ENCODE results near the gene ARMC9. TPM values are rescaled to one million over a fixed set of nuclear protein-coding genes. Genes with fewer than 3 reads are reported as not detected.
"Not testable (repeated sequence)": the region's sequence is repeated elsewhere in the genome, so short reads cannot be mapped to it uniquely, and the experiment has no call there.

The ARMC9 gene
- total RNA-seq, 1 donor: 9.7 TPM

DNA sequence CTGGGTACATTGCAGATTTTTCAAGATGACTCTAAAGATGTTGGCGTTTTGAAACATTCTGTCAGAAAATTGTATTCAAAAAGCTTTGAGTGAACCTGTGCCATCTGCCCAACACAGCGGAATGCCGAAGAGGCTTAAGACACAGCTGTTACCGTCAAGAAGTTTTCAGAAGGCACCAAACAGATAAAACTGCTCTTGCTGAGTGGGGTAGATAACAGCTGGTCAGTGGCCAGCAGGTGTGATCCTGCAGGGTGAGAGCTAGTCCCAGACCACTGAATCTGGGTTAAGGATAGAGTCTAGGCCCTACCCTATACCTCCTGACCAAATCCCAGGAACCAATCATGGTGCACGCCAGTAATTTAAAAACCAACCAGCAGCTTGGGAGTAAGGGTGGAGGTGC lies 136.6 kb downstream of the ARMC9 start:
- no peak for DNase-seq (ENCODE audit: low read depth in 2 of 3, low spot score in 2 of 3)

DNA sequence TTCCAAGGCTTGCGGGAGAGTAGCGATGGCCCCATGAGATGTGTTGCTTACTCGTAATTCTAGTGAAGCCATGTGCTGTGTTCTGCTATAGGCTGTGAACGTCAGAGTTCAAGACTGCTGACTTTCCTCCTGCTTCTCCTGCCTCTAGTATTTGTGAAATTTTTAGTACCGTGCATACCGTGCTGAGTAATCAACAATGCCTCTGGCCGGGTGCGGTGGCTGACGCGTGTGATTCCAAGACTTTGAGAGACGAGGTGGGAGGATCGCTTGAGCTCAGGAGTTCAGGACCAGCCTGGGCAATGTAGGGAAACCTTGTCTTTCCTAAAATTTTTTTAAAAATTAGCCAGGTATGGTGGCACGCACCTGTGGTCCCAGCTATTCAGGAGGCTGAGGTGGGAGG lies 137.2 kb downstream of the ARMC9 start:
- no peak for DNase-seq (ENCODE audit: low read depth in 2 of 3, low spot score in 2 of 3)

DNA sequence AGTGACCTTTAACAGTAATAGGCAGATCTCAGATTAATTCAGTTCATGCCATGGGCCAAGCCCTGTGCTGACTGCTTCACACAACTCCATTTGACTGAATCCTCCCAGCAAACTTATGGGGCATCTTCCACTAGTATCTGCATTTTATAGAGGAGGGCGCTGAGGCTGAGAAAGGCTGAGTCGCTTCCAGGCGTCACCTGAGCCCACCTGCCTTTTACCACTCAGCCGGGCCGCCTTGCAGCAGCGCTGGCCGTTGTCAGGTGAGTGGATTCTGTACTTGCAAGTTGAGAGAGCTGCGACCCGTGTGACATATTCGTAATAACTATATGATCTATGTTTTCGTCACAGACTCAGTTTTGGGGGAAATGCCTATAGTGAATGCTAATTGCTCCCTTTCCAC lies 137.8 kb downstream of the ARMC9 start:
- DNase-seq (ENCODE audit: low read depth in 2 of 3, low spot score in 2 of 3): no peak

DNA sequence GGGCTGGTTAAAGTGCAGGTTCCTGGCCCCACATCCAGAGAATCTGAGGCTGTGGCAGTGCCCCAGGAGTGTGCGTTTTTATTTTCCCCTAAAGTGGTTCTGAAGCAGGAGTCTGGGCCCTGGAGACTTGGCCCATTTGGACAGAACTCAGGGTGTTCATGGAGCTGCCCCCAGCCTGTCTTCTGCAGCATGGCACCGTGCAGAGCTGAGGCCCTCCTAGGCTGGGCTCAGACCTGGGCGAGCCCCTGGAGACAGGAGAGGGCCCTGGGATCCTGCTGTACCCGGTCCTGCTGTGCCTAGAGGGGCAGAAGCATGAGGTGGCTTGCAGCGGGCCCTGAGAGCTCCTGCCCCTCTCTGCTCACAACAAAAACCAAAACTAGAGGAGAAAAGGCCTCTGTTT lies 138.3 kb downstream of the ARMC9 start:
- no peak for DNase-seq (ENCODE audit: low read depth in 2 of 3, low spot score in 2 of 3)

DNA sequence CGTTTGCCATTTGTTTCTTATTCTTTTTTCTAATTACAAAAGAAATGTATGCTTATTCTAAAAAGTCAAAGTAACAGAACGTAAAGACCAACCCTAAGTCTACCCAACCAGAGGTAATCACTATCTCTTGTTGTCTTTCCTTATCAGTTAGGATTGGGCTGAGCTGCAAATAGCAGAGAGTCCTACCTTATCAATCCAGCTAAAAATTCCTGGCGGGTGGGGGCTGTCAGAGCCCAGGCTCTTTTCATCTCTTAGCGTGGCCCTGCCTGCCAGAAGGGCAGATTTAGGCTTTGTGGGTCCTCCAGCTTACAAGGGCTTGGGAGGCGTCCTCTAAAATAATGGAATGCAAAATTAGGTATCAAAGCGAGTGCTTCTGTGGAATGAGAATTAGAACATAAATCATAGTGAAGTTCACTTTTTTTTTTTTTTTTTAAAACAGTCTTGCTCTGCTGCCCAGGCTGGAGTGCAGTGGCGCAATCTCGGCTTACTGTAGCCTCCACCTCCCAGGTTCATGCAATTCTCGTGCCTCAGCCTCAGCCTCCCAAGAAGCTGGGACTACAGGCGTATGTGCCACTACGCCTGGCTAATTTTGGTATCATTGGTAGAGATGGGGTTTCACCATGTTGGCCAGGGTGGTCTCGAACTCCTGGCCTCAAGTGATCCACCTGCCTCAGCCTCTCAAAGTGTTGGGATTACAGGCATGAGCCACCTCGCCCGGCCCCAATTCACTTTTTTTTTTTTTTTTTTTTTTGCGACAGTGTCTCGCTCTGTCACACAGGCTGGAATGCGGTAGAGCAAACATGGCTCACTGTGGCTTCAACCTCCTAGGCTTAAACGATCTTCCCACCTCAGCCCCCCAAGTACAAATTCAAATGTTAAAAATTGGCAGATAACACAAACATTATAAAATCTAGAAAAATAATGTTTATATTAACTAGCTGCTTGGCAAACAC lies 139.7 kb downstream of the ARMC9 start:
- DNase-seq (ENCODE audit: low read depth in 2 of 3, low spot score in 2 of 3): no peak

DNA sequence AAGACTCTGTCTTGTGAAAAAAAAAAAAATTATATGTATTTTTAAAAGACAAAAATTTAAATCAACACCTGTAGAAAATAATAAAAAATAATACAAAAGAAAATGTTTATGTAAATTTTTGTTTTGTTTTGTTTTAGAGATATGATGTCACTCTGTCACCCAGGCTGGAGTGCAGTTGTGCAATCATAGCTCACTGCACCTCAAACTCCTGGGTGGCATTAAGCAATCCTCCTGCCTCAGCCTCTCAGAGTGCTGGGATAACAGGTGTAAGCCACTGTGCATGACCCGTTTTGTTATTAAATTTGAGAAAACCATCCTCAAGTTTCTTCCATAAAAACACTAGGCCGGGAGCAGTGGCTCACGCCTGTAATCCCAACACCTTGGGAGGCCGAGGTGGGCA lies 140.9 kb downstream of the ARMC9 start:
- no peak for DNase-seq (ENCODE audit: low read depth in 2 of 3, low spot score in 2 of 3)

DNA sequence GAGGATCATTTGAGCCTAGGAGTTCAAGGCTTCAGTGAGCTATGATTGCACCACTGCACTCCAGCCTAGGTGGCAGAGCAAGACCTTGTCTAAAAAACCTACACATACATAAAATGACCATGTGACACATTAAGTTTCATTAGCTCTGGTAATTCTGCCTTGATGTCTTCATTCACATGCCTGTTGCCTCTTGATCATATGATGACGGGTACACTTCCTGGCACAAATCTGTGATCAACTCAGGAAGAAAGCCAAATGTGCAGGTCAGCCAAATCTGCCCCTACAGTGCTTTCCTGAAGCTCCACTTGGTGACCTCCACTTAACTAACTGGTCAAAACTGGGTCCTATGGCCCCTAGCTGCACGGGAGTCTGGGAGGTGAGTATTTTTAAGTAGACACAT lies 142.7 kb downstream of the ARMC9 start:
- no peak for DNase-seq (ENCODE audit: low read depth in 2 of 3, low spot score in 2 of 3)

DNA sequence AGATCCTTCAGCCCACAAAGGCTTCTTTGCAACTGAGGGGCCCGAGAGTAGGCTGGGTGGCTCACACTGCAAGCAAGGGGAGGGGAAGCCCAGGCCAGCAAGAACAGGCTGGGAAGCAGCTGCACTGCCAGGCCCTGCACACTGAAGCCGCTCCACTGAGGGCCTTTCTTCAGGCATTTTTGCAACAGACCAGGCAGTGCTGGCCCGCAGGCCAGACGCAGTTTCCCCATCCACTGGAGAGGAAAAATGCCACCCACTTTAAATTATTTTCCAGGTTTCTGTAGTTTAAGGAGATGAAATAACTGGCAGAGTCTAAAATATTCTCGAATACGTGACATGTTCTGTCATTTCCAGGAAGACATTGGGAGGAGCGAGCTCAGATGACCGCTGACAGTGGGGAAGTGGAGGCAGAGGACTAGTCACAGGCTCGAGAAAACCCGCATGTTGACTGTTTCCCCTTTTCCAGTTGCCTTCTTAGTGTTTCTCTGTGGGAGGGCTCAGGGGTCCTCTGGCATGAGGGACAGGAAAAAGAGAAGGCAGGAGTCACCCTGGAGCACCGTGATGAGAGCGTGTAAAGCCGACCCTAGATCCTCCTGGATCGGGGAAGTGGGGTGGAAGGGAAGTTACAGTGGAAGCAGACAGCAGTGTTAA lies 143.8 kb downstream of the ARMC9 start:
- DNase-seq (ENCODE audit: low read depth in 2 of 3, low spot score in 2 of 3): no peak

DNA sequence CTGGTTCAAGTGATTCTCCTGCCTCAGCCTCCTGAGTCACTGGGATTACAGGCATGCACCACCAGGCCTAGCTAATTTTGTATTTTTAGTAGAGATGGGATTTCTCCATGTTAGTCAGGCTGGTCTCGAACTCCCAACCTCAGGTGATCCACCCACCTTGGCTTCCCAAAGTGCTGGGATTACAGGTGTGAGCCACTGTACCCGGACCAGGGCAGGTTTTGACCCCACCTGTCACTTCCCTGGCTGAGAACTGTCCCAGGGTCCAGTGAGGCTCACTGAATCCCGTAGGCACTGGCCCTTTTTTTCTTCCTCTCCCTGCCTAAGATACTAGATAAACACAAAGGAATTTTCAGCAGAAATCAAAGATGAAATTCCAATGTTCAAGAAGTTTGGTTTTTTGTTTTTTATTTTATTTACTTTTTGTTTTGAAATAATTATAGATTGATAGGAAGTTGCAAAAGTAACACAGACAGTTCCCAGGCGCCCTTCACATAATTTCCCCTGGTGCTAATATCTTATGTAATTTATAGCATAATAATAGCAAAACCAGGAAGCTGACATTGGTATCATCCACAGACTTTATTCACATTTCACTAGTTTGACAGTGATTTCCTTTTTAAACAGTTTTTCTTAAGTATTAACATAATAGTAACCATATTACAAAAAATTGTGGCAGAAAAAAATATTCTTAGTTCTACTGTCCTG lies 144.7 kb downstream of the ARMC9 start:
- no peak for DNase-seq (ENCODE audit: low read depth in 2 of 3, low spot score in 2 of 3)

DNA sequence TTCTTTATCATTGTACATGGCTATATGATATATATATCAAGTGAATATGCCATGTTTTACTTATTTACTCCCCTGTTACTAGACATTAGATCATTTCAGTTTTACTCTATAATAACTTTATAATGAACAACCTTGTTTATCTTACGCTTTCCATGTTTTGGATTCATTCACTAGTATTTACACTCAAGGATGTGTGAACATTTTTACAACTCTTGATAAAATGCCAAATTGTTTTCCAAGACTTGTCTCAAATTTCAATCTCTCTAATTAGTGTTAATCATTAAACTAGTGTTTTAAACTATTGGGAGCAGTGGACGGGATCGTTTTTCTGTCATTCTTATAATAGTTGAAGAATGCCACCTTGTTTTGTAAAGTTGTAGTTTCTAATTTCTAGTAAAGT lies 145.6 kb downstream of the ARMC9 start:
- DNase-seq (ENCODE audit: low read depth in 2 of 3, low spot score in 2 of 3): no peak

DNA sequence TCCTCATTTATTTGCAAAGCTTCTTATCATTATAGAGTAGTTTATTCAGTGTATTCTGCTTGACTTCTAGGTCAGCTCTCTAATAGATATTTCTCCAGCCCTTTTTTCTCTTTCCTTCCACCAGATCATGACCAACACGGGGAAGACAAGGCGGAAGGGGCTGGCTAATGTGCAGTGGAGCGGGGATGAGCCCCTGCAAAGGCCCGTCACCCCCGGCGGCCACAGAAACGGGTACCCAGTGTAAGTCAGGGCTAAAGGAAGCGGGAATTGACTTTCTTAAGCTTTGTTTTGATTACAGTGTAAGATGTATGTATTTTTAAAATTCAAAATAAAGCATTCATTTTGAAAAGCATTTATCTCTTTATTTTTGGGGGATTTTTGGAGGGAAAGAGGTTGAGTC lies 146.4 kb downstream of the ARMC9 start:
- no peak for DNase-seq (ENCODE audit: low read depth in 2 of 3, low spot score in 2 of 3)

DNA sequence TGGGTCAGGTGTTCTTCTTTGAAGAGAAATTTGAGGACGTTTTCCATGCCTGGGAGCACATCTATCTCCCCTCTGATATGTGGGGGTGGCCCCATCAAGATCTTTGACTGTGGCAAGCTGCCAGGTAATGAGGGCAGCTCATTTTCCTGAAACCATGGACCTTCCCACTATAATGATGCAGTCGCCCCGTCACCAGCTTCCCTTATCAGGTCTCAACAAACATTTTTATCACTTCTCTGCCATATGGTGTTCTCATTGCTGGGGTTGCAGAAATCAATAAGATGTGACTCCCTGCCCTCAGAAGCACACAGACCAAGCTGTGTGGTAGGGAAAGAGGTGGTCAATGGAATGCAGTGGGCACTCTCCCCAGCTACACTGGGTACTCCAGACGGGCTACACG lies 148.7 kb downstream of the ARMC9 start:
- no peak for DNase-seq (ENCODE audit: low read depth in 2 of 3, low spot score in 2 of 3)

DNA sequence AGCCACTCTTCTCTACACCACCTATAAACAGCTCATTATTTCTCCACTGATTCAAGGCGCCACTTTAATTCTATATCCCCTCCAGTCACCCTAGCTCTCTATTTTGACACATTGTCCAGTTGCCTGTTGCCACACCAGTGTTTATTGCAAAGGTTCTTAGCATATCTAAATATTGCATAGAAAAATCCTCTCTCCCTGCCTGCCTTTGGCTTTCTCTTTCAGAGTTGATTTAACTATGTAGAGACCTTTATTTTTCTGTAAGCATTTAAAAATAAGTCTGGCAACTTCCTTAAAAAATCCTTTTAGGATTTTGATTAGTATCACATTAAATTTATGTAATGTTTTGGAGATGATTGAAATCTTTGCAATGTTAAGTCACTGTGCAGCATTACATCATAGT lies 149.2 kb downstream of the ARMC9 start:
- DNase-seq (ENCODE audit: low read depth in 2 of 3, low spot score in 2 of 3): no peak

DNA sequence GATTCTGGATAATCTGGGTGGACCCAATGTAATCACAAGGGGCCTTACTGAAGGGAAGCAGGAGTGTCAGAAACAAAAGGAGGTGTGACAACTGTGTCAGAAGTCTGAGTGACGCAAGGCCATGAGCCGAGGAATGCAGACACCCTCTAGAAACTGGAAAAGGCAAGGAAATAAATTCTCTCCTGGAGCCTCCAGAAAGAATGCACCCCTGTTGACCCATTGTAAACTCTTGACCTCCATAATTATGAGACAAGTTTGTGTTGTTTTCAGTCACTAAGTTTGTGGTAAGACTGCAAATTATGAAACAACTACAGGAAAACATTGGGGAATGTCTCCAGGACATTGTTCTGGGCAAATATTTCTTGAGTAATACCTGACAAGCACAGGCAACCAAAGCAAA lies 149.7 kb downstream of the ARMC9 start:
- no peak for DNase-seq (ENCODE audit: low read depth in 2 of 3, low spot score in 2 of 3)

DNA sequence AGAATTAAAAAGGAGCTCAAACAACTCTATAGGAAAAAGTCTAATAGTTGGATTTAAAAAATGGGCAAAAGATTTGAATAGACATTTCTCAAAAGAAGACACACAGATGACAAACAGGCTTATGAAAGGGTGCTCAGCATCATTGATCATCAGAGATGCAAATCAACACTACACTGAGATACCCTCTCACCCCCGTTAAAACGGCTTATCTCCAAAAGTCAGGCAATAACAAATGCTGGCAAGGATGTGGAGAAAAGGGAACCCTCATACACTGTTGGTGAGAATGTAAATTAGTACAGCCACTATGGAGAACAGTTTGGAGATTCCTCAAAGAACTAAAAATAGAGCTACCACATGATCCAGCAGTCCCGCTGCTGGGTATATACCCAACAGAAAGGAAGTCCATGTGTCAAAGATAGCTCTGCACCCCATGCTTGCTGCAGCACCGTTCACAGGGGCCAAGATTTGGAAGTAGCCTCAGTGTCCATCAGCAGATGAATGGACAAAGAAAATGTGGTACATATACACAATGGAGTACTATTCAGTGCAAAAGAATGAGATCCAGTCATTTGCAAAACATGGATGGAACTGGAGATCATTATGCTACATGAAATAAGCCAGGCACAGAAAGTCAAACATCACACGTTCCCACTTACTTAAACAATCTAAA lies 150.4 kb downstream of the ARMC9 start:
- no peak for DNase-seq (ENCODE audit: low read depth in 2 of 3, low spot score in 2 of 3)

DNA sequence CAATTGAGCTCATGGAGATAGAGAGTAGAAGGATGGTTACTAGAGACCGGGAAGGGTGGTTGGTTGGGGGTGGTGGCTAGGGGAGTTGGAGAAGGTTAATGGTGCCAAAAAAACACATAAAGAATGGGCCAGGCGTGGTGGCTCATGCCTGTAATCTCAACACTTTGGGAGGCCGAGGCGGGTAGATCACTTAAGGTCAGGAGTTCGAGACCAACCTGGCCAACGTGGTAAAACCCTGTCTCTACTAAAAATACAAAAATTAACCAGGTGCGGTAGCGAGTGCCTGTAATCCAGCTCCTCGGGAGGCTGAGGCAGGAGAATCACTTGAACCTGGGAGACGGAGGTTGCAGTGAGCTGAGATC lies 150.9 kb downstream of the ARMC9 start:
- not testable (repeated sequence) for DNase-seq (ENCODE audit: low read depth in 2 of 3, low spot score in 2 of 3)

DNA sequence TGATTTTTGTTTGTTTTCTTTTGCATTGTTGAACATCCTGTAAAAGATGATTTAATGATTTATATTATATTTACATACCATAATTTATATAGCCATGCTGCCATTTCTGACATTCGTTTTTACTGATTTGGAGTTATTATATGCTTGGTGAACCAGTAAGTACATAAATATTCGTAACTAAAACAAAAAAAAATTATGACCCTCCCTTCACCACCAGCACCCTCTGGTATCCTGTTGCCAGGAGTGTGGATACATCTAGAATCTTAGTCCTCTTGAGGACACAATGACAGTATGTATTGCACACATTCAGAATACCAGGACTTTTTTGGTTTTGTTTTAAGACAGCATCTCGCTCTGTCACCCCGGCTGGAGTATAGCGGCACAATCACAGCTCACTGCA lies 153.2 kb downstream of the ARMC9 start:
- DNase-seq (ENCODE audit: low read depth in 2 of 3, low spot score in 2 of 3): no peak

DNA sequence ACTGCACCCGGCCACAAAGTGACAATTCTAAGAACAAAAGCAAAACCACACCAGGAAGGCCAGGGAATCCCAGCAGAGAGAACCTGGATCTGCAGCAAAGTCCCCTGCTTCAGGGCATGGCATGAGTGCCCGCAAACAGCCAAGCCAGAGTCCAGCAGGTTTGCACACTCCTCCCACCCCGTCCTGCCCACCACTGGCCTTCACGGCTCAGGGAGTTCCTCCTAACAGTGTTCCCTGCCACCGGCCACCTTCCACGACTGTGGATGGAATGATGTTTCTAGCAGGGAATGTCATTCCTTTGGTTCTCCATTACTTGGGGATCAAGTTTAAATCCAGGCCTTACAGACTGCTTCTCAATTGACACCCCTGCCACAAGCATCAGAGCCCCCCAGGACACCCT lies 155.0 kb downstream of the ARMC9 start:
- DNase-seq (ENCODE audit: low read depth in 2 of 3, low spot score in 2 of 3): no peak

DNA sequence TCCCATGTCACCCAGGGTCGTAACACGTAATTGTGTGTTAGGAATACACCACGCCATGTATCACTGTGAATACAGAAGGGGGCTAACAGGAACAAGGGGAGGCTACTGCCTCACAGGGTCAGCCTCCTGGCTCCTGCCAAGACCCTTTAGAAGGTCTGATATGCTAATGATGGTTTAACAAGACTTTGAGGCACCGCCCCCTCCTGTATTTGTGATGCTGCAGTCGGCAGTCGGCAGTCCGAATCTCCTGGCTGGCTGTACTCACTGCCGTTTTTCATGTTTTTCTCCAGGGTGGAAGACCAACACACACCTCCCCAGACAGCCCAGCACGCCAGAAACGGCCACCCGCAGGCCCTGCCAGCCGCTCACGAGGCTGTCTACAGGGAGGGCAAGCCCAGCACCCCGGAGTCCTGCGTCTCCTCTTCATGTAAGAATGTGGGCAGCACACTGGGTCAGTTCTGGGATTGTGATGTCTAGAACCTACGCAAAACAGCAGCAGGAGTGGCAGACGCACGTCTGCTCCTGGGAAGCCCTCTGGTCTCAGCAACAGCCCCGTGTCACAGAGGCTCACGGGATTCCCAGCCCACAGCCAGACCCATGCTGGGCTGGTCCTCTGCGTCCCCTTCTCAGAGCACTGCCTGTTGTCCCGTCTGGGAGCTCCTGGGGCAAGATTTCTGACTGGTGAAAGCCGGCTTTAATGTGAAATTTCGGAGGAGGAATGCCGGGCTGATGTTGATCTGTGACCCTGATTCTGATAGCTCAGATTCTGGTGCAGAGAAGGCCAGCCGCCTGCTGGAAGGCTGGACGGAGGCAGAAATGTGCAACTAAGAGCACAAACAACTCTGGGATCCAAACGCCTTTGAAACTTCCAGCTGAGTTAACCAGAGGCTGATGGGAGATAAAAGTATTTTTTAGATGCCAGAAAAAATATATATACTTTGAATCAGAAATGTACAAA lies 157.4 kb downstream of the ARMC9 start:
- no peak for DNase-seq (ENCODE audit: low read depth in 2 of 3, low spot score in 2 of 3)

DNA sequence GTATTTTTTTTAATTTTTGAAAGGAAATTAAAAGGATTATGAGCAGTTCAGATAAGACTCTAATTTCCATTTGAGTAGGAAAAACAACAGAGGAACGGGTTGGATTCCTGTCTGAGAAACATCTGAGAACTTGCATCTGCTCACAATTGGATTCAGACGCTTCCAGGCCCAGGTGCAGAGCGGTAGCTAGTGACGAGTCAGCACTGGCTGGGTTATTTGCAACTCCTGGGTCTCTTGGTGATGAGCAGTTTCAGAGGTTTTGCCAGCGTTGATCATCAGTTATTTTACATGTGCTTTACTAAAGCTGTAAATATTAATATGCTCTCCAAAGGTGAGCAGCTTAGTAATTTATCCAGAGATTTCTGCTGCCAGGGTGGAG lies 158.0 kb downstream of the ARMC9 start:
- DNase-seq (ENCODE audit: low read depth in 2 of 3, low spot score in 2 of 3): no peak
